CD4-positive, alpha-beta T cell treated with Interleukin-6 for 4 hours (primary cell): ENCODE results near the gene KRTAP29-1.
"Not testable (repeated sequence)": the region's sequence is repeated elsewhere in the genome, so short reads cannot be mapped to it uniquely, and the experiment has no call there.

Source experiments
- DNase-seq: peaks from one replicate; pipeline ENCODE4 v3.0.0-alpha.2; 2020; ENCODE audit warnings: mixed read lengths

Gene KRTAP29-1

GRCh38 chr17:41296846-41297245 lies 5.8 kb downstream of the KRTAP29-1 start:
- no peak for DNase-seq

GRCh38 chr17:41294016-41294415 lies 8.6 kb downstream of the KRTAP29-1 start:
- DNase-seq = no peak

- no peak for DNase-seq
Observed at GRCh38 chr17:41287050-41287449, 15.6 kb downstream of the KRTAP29-1 start.

GRCh38 chr17:41284546-41284945 lies 18.1 kb downstream of the KRTAP29-1 start:
- no peak for DNase-seq

- DNase-seq = no peak
Observed at GRCh38 chr17:41284043-41284442, 18.6 kb downstream of the KRTAP29-1 start.

- DNase-seq = no peak
Observed at GRCh38 chr17:41278176-41278955, 24.3 kb downstream of the KRTAP29-1 start.

GRCh38 chr17:41275648-41276190 lies 26.9 kb downstream of the KRTAP29-1 start, which contains the start of gene KRTAP9-7:
TSS of gene KRTAP9-7 (plus strand) at chr17:41275698. CDS start at chr17:41275698, 0 bp downstream.
- not testable (repeated sequence) for DNase-seq

- DNase-seq = no peak
Observed at GRCh38 chr17:41271858-41272257, 30.8 kb downstream of the KRTAP29-1 start.

GRCh38 chr17:41271323-41271722 lies 31.3 kb downstream of the KRTAP29-1 start:
- not testable (repeated sequence) for DNase-seq

GRCh38 chr17:41267711-41268110 lies 34.9 kb downstream of the KRTAP29-1 start:
- no peak for DNase-seq

GRCh38 chr17:41265078-41265477 lies 37.6 kb downstream of the KRTAP29-1 start, which contains the start of gene KRTAP9-6:
TSS of gene KRTAP9-6 (plus strand) at chr17:41265378. CDS start at chr17:41265378, 0 bp downstream.
- DNase-seq = no peak

- no peak for DNase-seq
Observed at GRCh38 chr17:41264599-41264998, 38.1 kb downstream of the KRTAP29-1 start.

- DNase-seq = no peak
Observed at GRCh38 chr17:41263212-41263611, 39.4 kb downstream of the KRTAP29-1 start.

GRCh38 chr17:41258406-41258805 lies 44.2 kb downstream of the KRTAP29-1 start:
- no peak for DNase-seq

- no peak for DNase-seq
Observed at GRCh38 chr17:41256291-41256685, 46.4 kb downstream of the KRTAP29-1 start.

- DNase-seq = not testable (repeated sequence)
Observed at GRCh38 chr17:41255381-41256290, 47.0 kb downstream of the KRTAP29-1 start, which contains the start of gene KRTAP9-9. TSS of gene KRTAP9-9 (plus strand) at chr17:41255384.

- DNase-seq = no peak
Observed at GRCh38 chr17:41254861-41255260, 47.8 kb downstream of the KRTAP29-1 start.
